A549 (cell line): ENCODE results near the gene CABP2.
"Not testable (repeated sequence)": the region's sequence is repeated elsewhere in the genome, so short reads cannot be mapped to it uniquely, and the experiment has no call there.

Experiments used
- CEBPB ChIP-seq, 2 experiments: fragments of >200 bp in 1 of 2; sonication (Bioruptor Twin) in 1 of 2; formaldehyde crosslinking in 1 of 2; IDR thresholded peaks; 2 replicates each; pipeline ENCODE4 v1.6.1; 2012 to 2016
- CTCF ChIP-seq: fragments of >200 bp; sonication (Bioruptor Twin); formaldehyde crosslinking; IDR thresholded peaks from 3 replicates; pipeline ENCODE4 v1.5.1; 2016
- TFCP2L1 ChIP-seq: fragments of 250-450 bp; sonication (Bioruptor Pico); IDR thresholded peaks from 2 replicates; pipeline ENCODE4 v1.5.0; 2021; ENCODE audit warnings: mild to moderate bottlenecking

GRCh38 chr11:67511558-67511957 is 11.7 kb downstream of the CABP2 start:
- not testable (repeated sequence) for TF ChIP-seq CEBPB (IDR thresholded peaks at IDR 0.05); TFCP2L1 (CRISPR knock-in tag); CTCF
